Neural cell (in vitro differentiated cells): Measurements from ENCODE around the gene CBLB. TPM values are rescaled to one million over a fixed set of nuclear protein-coding genes. Genes with fewer than 3 reads are reported as not detected.

Source experiments
- H2AFZ ChIP-seq: fragments of 200-600, 300-800 bp; sonication (generic), shearing (Covaris generic); 2 replicates; pipeline ENCODE4 v1.6.0; 2014; ENCODE audit warnings: low read depth, mild to moderate bottlenecking, antibody characterized with exemption, low read length, moderate library complexity
- H3F3A ChIP-seq: fragments of 200-600 bp; shearing (Covaris generic); 2 replicates; pipeline ENCODE4 v1.6.1; 2016; ENCODE audit warnings: mild to moderate bottlenecking, moderate library complexity, mixed read lengths, antibody characterized with exemption, low read length; ENCODE audit not compliant: insufficient read depth, poor library complexity, severe bottlenecking
- H3K27ac ChIP-seq: fragments of 200-600, 300-800 bp; sonication (generic), shearing (Covaris generic); 2 replicates; pipeline ENCODE4 v1.5.1; 2014; ENCODE audit warnings: mild to moderate bottlenecking, low read length, moderate library complexity
- H3K27me3 ChIP-seq: fragments of 300-800, 200-600 bp; sonication (generic), shearing (Covaris generic); 2 replicates; pipeline ENCODE4 v1.6.0; 2014; ENCODE audit warnings: mild to moderate bottlenecking, low read depth, low read length, moderate library complexity; ENCODE audit not compliant: insufficient read depth
- H3K36me3 ChIP-seq: fragments of 300-800, 200-600 bp; sonication (generic), shearing (Covaris generic); 2 replicates; pipeline ENCODE4 v1.5.1; 2014; ENCODE audit warnings: mild to moderate bottlenecking, antibody characterized with exemption, low read length, moderate library complexity; ENCODE audit not compliant: insufficient read depth
- H3K4me2 ChIP-seq: fragments of 300-800, 200-600 bp; sonication (generic), shearing (Covaris generic); 2 replicates; pipeline ENCODE4 v1.6.0; 2014; ENCODE audit warnings: mild to moderate bottlenecking, low read length
- H3K4me3 ChIP-seq: fragments of 300-800, 200-600 bp; sonication (generic), shearing (Covaris generic); 2 replicates; pipeline ENCODE4 v1.5.1; 2014; ENCODE audit warnings: mild to moderate bottlenecking, low read length, moderate library complexity
- H3K79me2 ChIP-seq: fragments of 200-600 bp; shearing (Covaris generic); replicated peaks from 2 replicates; pipeline ENCODE4 v1.6.0; 2014; ENCODE audit warnings: mild to moderate bottlenecking, low read length, moderate library complexity; ENCODE audit not compliant: insufficient read depth
- H3K9ac ChIP-seq: fragments of 300-800, 200-600 bp; sonication (generic), shearing (Covaris generic); 2 replicates; pipeline ENCODE4 v1.6.1; 2016; ENCODE audit warnings: mild to moderate bottlenecking, low read length, mixed read lengths
- H3K9me2 ChIP-seq: fragments of 200-600 bp; shearing (Covaris generic); 2 replicates; pipeline ENCODE4 v1.6.1; 2016; ENCODE audit warnings: mild to moderate bottlenecking, low read length, mixed read lengths; ENCODE audit not compliant: insufficient read depth
- H3K9me3 ChIP-seq: fragments of 200-600, 300-800 bp; sonication (generic), shearing (Covaris generic); 2 replicates; pipeline ENCODE4 v1.6.1; 2016; ENCODE audit warnings: mild to moderate bottlenecking, mixed run types, low read length, moderate library complexity, mixed read lengths
- H4K20me1 ChIP-seq: fragments of 200-600 bp; shearing (Covaris generic); 2 replicates; pipeline ENCODE4 v1.6.1; 2016; ENCODE audit warnings: mild to moderate bottlenecking, mixed run types; ENCODE audit not compliant: insufficient read depth
- CTCF ChIP-seq: fragments of 450-650 bp; IDR thresholded peaks from 2 replicates; pipeline ENCODE4 v1.5.1; 2014; ENCODE audit warnings: antibody characterized with exemption, mild to moderate bottlenecking, moderate library complexity; ENCODE audit not compliant: poor library complexity, severe bottlenecking
- EP300 ChIP-seq: fragments of 450-650 bp; conservative IDR thresholded peaks from 2 replicates; pipeline ENCODE4 v1.6.1; 2014; ENCODE audit warnings: antibody characterized with exemption, mild to moderate bottlenecking, moderate library complexity; ENCODE audit not compliant: poor library complexity, severe bottlenecking
- EZH2 ChIP-seq: fragments of 200-600, 300-800 bp; shearing (Covaris generic), sonication (generic); IDR thresholded peaks from 2 replicates; pipeline ENCODE4 v1.6.1; 2014; ENCODE audit warnings: antibody characterized with exemption, low read length, borderline replicate concordance, mild to moderate bottlenecking; ENCODE audit not compliant: insufficient read depth, poor library complexity, severe bottlenecking
- MXI1 ChIP-seq: fragments of 450-650 bp; conservative IDR thresholded peaks from 2 replicates; pipeline ENCODE4 v1.6.1; 2014; ENCODE audit warnings: antibody characterized with exemption, mild to moderate bottlenecking; ENCODE audit not compliant: poor library complexity, severe bottlenecking
- POLR2AphosphoS5 ChIP-seq: IDR thresholded peaks from 2 replicates; pipeline ENCODE4 v1.6.1; 2012
- RAD21 ChIP-seq: fragments of 450-650 bp; conservative IDR thresholded peaks from 2 replicates; pipeline ENCODE4 v1.6.1; 2014; ENCODE audit warnings: antibody characterized with exemption, mild to moderate bottlenecking, moderate library complexity
- SMC3 ChIP-seq: fragments of 450-650 bp; conservative IDR thresholded peaks from 2 replicates; pipeline ENCODE4 v1.6.1; 2014; ENCODE audit warnings: antibody characterized with exemption, mild to moderate bottlenecking, moderate library complexity; ENCODE audit not compliant: poor library complexity
- TAF1 ChIP-seq: IDR thresholded peaks from 2 replicates; pipeline ENCODE4 v1.6.1; 2012; ENCODE audit warnings: low read depth
- polyA plus RNA-seq: library from polyadenylated mRNA; depleted of rRNA; stranded (reverse); fragments of >200 nt; gene quantifications from 2 replicates; pipeline ENCODE4 v1.2.3, GENCODE V29; 2014
- TF ChIP-seq, protein P1 (sequence below): IDR thresholded peaks from 2 replicates; pipeline ENCODE4 v1.6.1; 2012; ENCODE audit warnings: borderline replicate concordance

CBLB gene
- polyA plus RNA-seq, 1 donor from 2014 or later: 36.4 TPM

- no peak for TF ChIP-seq TAF1
- no peak for TF ChIP-seq POLR2AphosphoS5
- no peak for TF ChIP-seq EZH2
- Histone ChIP-seq H3K9me2 (no peaks in the 10 kb centered on the region), H3K9ac (no peak overlapping the region), H3K4me3 (no peak overlapping the region), H3K9me3 (no peaks in the 10 kb centered on the region), H4K20me1 (no peaks in the 10 kb centered on the region), H2AFZ (no peak overlapping the region), H3F3A (no peaks in the 10 kb centered on the region), H3K79me2 (no peaks in the 10 kb centered on the region), H3K4me2 (no peak overlapping the region), H3K36me3 (no peaks in the 10 kb centered on the region), H3K27ac (no peak overlapping the region), H3K27me3 (no peaks in the 10 kb centered on the region)
Measured at GRCh38 chr3:105834768-105835167, 34.0 kb downstream of the CBLB start.

GRCh38 chr3:105832644-105833043, 36.2 kb downstream of the CBLB start:
- Histone ChIP-seq H3K27me3 (no peaks in the 10 kb centered on the region), H3K4me3 (no peak overlapping the region), H2AFZ (no peak overlapping the region), H3K27ac (no peak overlapping the region), H3F3A (no peaks in the 10 kb centered on the region), H3K36me3 (no peaks in the 10 kb centered on the region), H4K20me1 (no peaks in the 10 kb centered on the region), H3K9me3 (no peaks in the 10 kb centered on the region), H3K79me2 (peaks cover 7% of the 10 kb centered on the region), H3K4me2 (no peak overlapping the region), H3K9ac (no peak overlapping the region), H3K9me2 (no peaks in the 10 kb centered on the region)
- TF ChIP-seq EP300: peak; percentile 11
- no peak for TF ChIP-seq CTCF

DNA sequence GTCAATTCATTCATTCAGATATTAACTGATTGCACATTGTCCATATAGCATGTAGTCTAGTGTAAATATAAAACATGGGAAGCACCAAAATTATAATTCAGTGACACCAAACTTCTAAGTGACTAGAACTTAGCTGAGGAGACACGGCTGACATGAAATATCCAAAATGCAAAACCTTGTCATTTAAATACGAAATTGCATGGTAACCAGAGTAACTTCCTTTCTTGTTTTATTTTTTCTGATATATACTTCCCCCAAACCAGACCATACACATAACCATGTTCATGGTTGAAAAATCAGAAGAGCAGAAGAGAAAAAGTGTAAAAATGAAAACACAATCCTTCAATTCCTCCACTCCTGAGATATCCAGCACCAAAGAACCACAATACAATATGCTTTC, 38.0 kb downstream of the CBLB start:
- Histone ChIP-seq H3K27me3 (no peaks in the 10 kb centered on the region), H3K9ac (no peak overlapping the region), H4K20me1 (no peaks in the 10 kb centered on the region), H3K4me3 (no peak overlapping the region), H2AFZ (no peak overlapping the region), H3F3A (no peaks in the 10 kb centered on the region), H3K9me3 (no peaks in the 10 kb centered on the region), H3K27ac (no peak overlapping the region), H3K36me3 (no peaks in the 10 kb centered on the region), H3K9me2 (no peaks in the 10 kb centered on the region), H3K4me2 (no peak overlapping the region), H3K79me2 (peaks cover 7% of the 10 kb centered on the region)
- no peak for TF ChIP-seq CTCF
- TF ChIP-seq RAD21: no peak
- TF ChIP-seq POLR2AphosphoS5: no peak
- TF ChIP-seq, protein P1, sequence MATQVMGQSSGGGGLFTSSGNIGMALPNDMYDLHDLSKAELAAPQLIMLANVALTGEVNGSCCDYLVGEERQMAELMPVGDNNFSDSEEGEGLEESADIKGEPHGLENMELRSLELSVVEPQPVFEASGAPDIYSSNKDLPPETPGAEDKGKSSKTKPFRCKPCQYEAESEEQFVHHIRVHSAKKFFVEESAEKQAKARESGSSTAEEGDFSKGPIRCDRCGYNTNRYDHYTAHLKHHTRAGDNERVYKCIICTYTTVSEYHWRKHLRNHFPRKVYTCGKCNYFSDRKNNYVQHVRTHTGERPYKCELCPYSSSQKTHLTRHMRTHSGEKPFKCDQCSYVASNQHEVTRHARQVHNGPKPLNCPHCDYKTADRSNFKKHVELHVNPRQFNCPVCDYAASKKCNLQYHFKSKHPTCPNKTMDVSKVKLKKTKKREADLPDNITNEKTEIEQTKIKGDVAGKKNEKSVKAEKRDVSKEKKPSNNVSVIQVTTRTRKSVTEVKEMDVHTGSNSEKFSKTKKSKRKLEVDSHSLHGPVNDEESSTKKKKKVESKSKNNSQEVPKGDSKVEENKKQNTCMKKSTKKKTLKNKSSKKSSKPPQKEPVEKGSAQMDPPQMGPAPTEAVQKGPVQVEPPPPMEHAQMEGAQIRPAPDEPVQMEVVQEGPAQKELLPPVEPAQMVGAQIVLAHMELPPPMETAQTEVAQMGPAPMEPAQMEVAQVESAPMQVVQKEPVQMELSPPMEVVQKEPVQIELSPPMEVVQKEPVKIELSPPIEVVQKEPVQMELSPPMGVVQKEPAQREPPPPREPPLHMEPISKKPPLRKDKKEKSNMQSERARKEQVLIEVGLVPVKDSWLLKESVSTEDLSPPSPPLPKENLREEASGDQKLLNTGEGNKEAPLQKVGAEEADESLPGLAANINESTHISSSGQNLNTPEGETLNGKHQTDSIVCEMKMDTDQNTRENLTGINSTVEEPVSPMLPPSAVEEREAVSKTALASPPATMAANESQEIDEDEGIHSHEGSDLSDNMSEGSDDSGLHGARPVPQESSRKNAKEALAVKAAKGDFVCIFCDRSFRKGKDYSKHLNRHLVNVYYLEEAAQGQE: no peak
- TF ChIP-seq EZH2: no peak
- no peak for TF ChIP-seq SMC3
- TF ChIP-seq MXI1: no peak
- no peak for TF ChIP-seq EP300
- TF ChIP-seq TAF1: no peak
